K562 (cell line): ENCODE measurements around the gene TEAD4. TPM values are rescaled to one million over a fixed set of nuclear protein-coding genes. Genes with fewer than 3 reads are reported as not detected.

Experiments used
- ATAC-seq: fragments of 200-7000 bp; cut with Tn5 transposase; 3 replicates; pipeline ENCODE4 v1.9.1; 2020; ENCODE audit warnings: moderate library complexity
- BruUV-seq: library from RNA; stranded (reverse); fragments of 400-500 nt; replicated peaks from 2 replicates; lab custom pipeline; 2021; lab: Mats Ljungman, UMichigan
- CTCF ChIA-PET: fragments of 300-600 bp; formaldehyde crosslinking; extraction: SDS; loops from one replicate; lab custom pipeline; 2021; ENCODE audit warnings: low intra/inter-chr PET ratio; lab: Yijun Ruan, JAX
- POLR2A ChIA-PET: fragments of 300-600, 350-650 bp; sonication (Branson Sonifier 250); formaldehyde crosslinking; extraction: SDS; loops from one replicate; lab custom pipeline; 2021; ENCODE audit warnings: antibody characterized with exemption, inconsistent platforms; lab: Yijun Ruan, JAX
- DNase-seq, 4 experiments: peaks; one replicate each; pipeline versions ENCODE4 v3.0.0 to v3.0.0-alpha.2; 2011 to 2018; ENCODE audit warnings: low spot score in 3 of 4, mixed read lengths in 3 of 4; ENCODE audit errors: extremely low read depth in 1 of 4
- FAIRE-seq: peaks from 2 replicates; lab custom pipeline; 2011; peaks lifted over from hg19 to GRCh38; lab: Jason Lieb, UNC
- H2AFZ ChIP-seq: 2 replicates; pipeline ENCODE4 v1.6.0; 2011; ENCODE audit warnings: low read depth, low read length, control low read depth, inconsistent platforms
- H3K27ac ChIP-seq: fragments of 200-600 bp; 3 replicates; pipeline ENCODE4 v1.8.0; 2011; ENCODE audit warnings: low read depth, mild to moderate bottlenecking, control low read depth, inconsistent platforms, low read length, moderate library complexity, mixed read lengths; ENCODE audit errors: extremely low read depth
- H3K27me3 ChIP-seq, 2 experiments: fragments of 300-600 bp in 1 of 2; 2 replicates in 1 of 2; 3 replicates in 1 of 2; pipeline versions ENCODE4 v1.6.0 to v1.8.0; 2011; ENCODE audit warnings: inconsistent platforms in 2 of 2, low read length in 2 of 2, mild to moderate bottlenecking in 1 of 2, mixed read lengths in 1 of 2, moderate library complexity in 1 of 2; ENCODE audit not compliant: control insufficient read depth in 2 of 2, insufficient read depth in 2 of 2
- H3K36me3 ChIP-seq: fragments of 300-600 bp; 3 replicates; pipeline ENCODE4 v1.8.0; 2011; ENCODE audit warnings: mild to moderate bottlenecking, low read length, inconsistent platforms; ENCODE audit not compliant: control insufficient read depth, insufficient read depth
- H3K4me1 ChIP-seq, 2 experiments: fragments of 200-600 bp in 1 of 2; replicated peaks in 1 of 2; 2 replicates in 1 of 2; 3 replicates in 1 of 2; pipeline versions ENCODE4 v1.5.1 to v1.8.0; 2011; ENCODE audit warnings: inconsistent platforms in 2 of 2, low read length in 2 of 2, mild to moderate bottlenecking in 1 of 2, mixed read lengths in 1 of 2, moderate library complexity in 1 of 2; ENCODE audit not compliant: control insufficient read depth in 2 of 2, insufficient read depth in 2 of 2
- H3K4me2 ChIP-seq: 2 replicates; pipeline ENCODE4 v1.6.1; 2011; ENCODE audit warnings: low read length, control low read depth, inconsistent platforms, mixed read lengths; ENCODE audit not compliant: insufficient read depth
- H3K4me3 ChIP-seq: fragments of 200-600 bp; sonication (generic), shearing (Covaris generic); 2 replicates; pipeline ENCODE4 v1.5.1; 2016; ENCODE audit warnings: control low read depth, inconsistent platforms
- H3K79me2 ChIP-seq: fragments of 200-600 bp; 3 replicates; pipeline ENCODE4 v1.8.0; 2011; ENCODE audit warnings: low read length, inconsistent platforms; ENCODE audit not compliant: control insufficient read depth, insufficient read depth
- H3K9ac ChIP-seq, 2 experiments: 2 replicates each; pipeline versions ENCODE4 v1.6.0 to v1.6.1; 2011; ENCODE audit warnings: low read depth in 2 of 2, low read length in 2 of 2, control low read depth in 1 of 2, inconsistent platforms in 1 of 2, mild to moderate bottlenecking in 1 of 2, mixed read lengths in 1 of 2; ENCODE audit not compliant: insufficient read depth in 1 of 2
- H3K9me1 ChIP-seq: one replicate; pipeline ENCODE4 v1.6.0; 2011; ENCODE audit warnings: inconsistent platforms, mild to moderate bottlenecking, low read length, moderate library complexity; ENCODE audit not compliant: control insufficient read depth, insufficient read depth
- H3K9me3 ChIP-seq: replicated peaks from 2 replicates; pipeline ENCODE4 v1.5.1; 2011; ENCODE audit warnings: low read depth, low read length, inconsistent platforms; ENCODE audit not compliant: control insufficient read depth, insufficient read depth
- H4K20me1 ChIP-seq: replicated peaks from 2 replicates; pipeline ENCODE4 v1.6.1; 2011; ENCODE audit warnings: low read length, inconsistent platforms, mixed read lengths; ENCODE audit not compliant: control insufficient read depth, insufficient read depth
- BCL6 ChIP-seq: fragments of 250-450 bp; sonication (Bioruptor Pico); IDR thresholded peaks from 2 replicates; pipeline ENCODE4 v1.4.0; 2020
- ERF ChIP-seq: fragments of 450-650 bp; formaldehyde crosslinking; IDR thresholded peaks from 2 replicates; pipeline ENCODE4 v1.4.0; 2020; ENCODE audit warnings: mild to moderate bottlenecking, mixed read lengths
- ZFP36 ChIP-seq: fragments of 150-350 bp; IDR thresholded peaks from 2 replicates; pipeline ENCODE4 v1.6.1; 2018; ENCODE audit warnings: low read length, low read depth; ENCODE audit not compliant: partially characterized antibody
- WGBS: fragments of 100-300 bp; shearing (Covaris generic); methylation state at CpG from one replicate; pipeline ENCODE4 v1.1.6; 2016; ENCODE audit warnings: low coverage, mixed read lengths; ENCODE audit not compliant: insufficient coverage; ENCODE audit errors: missing lambda C conversion rate; 5-methylcytosine and 5-hydroxymethylcytosine counted together
- in situ Hi-C: fragments of 300-500 bp; cut with MboI; formaldehyde crosslinking; loops from 4 replicates; pipeline ENCODE4 v1.15.0; 2018; ENCODE audit warnings: inconsistent platforms, mixed read lengths
- intact Hi-C: fragments of 100-400 bp; cut with micrococcal nuclease; formaldehyde crosslinking; loops from 2 replicates; pipeline ENCODE4 v1.14.2; 2022
- polyA plus RNA-seq, 8 experiments: library from polyadenylated mRNA; depleted of rRNA in 4 of 8; stranded (reverse) in 5 of 8; unstranded in 3 of 8; fragments of >200 nt; fragmentation: Nextera tagmentation in 2 of 8; fragmentation: Illumina TruSeq in 1 of 8; extraction: Ambion mirVana in 2 of 8; extraction: Trizol in 1 of 8; gene quantifications; 2 replicates each; pipeline versions ENCODE4 v1.2.1 to v1.2.3, GENCODE V29; 2011 to 2014; ENCODE audit warnings: inconsistent platforms in 1 of 8, missing spikeins in 1 of 8
- total RNA-seq, 7 experiments: library from RNA; depleted of rRNA in 6 of 7; stranded (reverse); fragments of >200 nt in 6 of 7; fragmentation: Illumina TruSeq in 2 of 7; extraction: Trizol in 2 of 7; gene quantifications; 2 replicates each; pipeline versions ENCODE4 v1.2.1 to v1.2.3, GENCODE V29; 2011 to 2021; ENCODE audit warnings: low replicate concordance in 1 of 7
- TF ChIP-seq, protein P1 (sequence below): fragments of 250-450 bp; sonication (Bioruptor Pico); IDR thresholded peaks from 2 replicates; pipeline ENCODE4 v1.5.0; 2021

Gene TEAD4
- total and polyA plus RNA-seq, 9 of the 15 experiments (the other 6 are each of a cell fraction or from before 2014, with no cell fraction given), result 0.82 to 40.0 (median 17.0) TPM

DNA sequence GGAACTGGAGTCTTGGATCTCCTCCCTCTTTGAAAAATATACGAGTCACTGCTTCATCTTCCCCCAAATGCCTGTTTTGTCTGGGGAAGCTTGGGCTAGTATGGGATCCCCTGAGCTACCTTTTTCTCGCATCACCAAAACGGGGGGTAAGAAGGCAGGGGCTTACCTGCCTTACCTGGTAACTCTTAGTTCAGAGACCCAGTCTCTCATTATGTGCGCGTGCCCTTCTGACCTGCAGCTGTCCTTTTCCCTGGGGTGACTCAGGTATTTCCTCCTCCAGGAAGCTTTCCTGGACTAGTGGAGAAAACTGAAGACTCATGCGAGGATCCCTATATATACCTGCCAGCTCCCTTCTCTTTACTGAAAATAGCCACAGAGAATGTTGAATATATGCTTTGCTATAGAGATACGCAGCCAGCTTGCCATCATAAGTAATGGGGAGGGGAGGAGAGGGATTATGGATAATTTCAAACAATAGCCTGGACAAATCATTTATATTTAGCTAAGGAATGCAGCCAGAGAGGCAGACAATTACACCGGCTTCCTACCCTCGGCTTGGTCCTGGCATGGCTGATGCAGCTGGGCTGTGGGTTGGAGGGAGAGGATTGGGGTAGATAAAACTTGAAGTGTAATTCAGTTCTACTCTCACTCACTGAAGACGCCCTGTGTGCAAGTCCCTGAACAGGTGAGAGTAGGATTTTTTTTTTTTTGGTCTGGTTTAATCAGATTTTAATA is 119.1 kb downstream of the TEAD4 start:
- Histone ChIP-seq H3K9ac (no peak overlapping the region), H3K4me2 (no peak overlapping the region), H3K27me3 (peaks cover 5 to 7% of the 10 kb centered on the region in 2 experiments), H3K9me3 (no peaks in the 10 kb centered on the region), H3K4me3 (no peak overlapping the region), H3K36me3 (no peaks in the 10 kb centered on the region), H4K20me1 (no peaks in the 10 kb centered on the region; the same call in 1 of the 2 replicates), H3K4me1 (peaks cover 4 to 15% of the 10 kb centered on the region in 2 experiments; a peak in 4 of 5 replicates), H3K79me2 (no peaks in the 10 kb centered on the region), H2AFZ (no peak overlapping the region), H3K9me1 (no peaks in the 10 kb centered on the region), H3K27ac (no peak overlapping the region)
- no peak for ATAC-seq
- DNase-seq, result peak in 1 of 4 experiments; percentile 5
- in situ Hi-C loops (no loop called here), intact Hi-C loops (loop anchor here (10.0 kb wide), 1 partner anchor 197 kb away; no protein-coding TSS in a partner anchor)
- no peak for TF ChIP-seq ERF (CRISPR knock-in tag)
- peak; percentile 86 for TF ChIP-seq ZFP36
- no peak for TF ChIP-seq BCL6
- TF ChIP-seq, protein P1, sequence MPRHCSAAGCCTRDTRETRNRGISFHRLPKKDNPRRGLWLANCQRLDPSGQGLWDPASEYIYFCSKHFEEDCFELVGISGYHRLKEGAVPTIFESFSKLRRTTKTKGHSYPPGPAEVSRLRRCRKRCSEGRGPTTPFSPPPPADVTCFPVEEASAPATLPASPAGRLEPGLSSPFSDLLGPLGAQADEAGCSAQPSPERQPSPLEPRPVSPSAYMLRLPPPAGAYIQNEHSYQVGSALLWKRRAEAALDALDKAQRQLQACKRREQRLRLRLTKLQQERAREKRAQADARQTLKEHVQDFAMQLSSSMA (CRISPR knock-in tag), result no peak
- BruUV-seq, result TSS peak; percentile 35
- ChIA-PET CTCF (no interaction called here), POLR2A (no interaction called here)
- FAIRE-seq, result no peak
- 27% methylated on average over 9 of the region's 10 CpGs for WGBS
